ENCODE measurements around the gene SPRTN.

DNA sequence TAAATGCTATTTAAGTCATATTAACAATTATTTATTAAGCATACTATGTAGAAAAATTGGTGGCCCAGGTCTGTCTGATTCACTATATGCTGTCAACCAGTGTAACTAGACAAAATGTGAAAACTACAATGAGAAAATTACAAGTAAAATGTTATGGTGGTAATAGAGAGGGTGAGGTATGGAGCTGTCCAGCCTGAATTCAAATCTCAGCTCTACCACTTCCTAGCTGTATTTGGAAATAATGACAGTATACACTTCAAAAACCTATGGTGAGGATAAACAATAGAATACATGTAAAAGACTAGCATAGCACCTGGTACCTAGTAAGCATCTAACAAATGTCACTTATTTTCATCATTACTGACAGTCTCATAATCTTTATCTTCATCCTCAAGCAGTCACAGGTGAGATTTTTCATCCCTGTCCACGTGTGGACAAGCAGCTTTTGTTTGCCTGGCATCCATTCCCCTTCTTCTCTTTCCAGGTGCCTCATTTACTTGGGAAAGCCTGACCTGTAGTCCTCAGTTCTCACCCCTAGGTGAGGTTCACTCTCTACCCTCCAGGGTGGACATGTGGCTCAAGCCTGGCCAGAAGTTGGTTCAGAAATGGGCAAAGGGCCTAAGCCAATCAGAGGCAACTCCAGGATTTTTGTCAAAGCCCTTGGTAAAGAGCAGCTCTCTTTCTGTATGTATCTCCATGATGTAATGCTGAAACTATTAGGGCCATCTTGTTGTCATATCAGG is 54.5 kb downstream of the SPRTN start:
- TF ChIP-seq CTCF (IDR thresholded peaks at IDR 0.05; ENCODE audit: low read depth, low read length) (no peak), EZH2phosphoT487 (IDR thresholded peaks at IDR 0.05; ENCODE audit: low read depth) (no peak)

Measured in OCI-LY3 (cell line).